ENCODE measurements around the gene DLG2.

- TF ChIP-seq CTCF (IDR thresholded peaks at IDR 0.05) (no peak), POLR2A (IDR thresholded peaks at IDR 0.05) (no peak), EP300 (IDR thresholded peaks at IDR 0.05) (no peak), POLR2AphosphoS5 (IDR thresholded peaks at IDR 0.05) (no peak)
Observed at GRCh38 chr11:85377901-85378300, 249.2 kb downstream of the DLG2 start.
